Endodermal cell (in vitro differentiated cells): Measurements from ENCODE around the gene ACSS1. TPM values are rescaled to one million over a fixed set of nuclear protein-coding genes. Genes with fewer than 3 reads are reported as not detected.

Experiments used
- DNase-seq: peaks from one replicate; pipeline ENCODE4 v3.0.0-alpha.2; 2017
- H3K27ac ChIP-seq: 2 replicates; pipeline ENCODE4 v1.5.1; 2013; ENCODE audit warnings: mild to moderate bottlenecking, low read depth, low read length, moderate library complexity
- H3K27me3 ChIP-seq: 2 replicates; pipeline ENCODE4 v1.6.1; 2013; ENCODE audit warnings: mild to moderate bottlenecking, low read length, moderate library complexity; ENCODE audit not compliant: insufficient read depth, control insufficient read depth, poor library complexity, severe bottlenecking
- H3K36me3 ChIP-seq: 2 replicates; pipeline ENCODE4 v1.7.0; 2013; ENCODE audit warnings: mild to moderate bottlenecking, low read length, moderate library complexity; ENCODE audit not compliant: control insufficient read depth, insufficient read depth
- H3K4me1 ChIP-seq: one replicate; pipeline ENCODE4 v1.7.0; 2013; ENCODE audit warnings: low read length; ENCODE audit not compliant: control insufficient read depth, insufficient read depth
- H3K4me3 ChIP-seq: 2 replicates; pipeline ENCODE4 v1.5.1; 2013; ENCODE audit warnings: mild to moderate bottlenecking, low read length, moderate library complexity
- H3K9ac ChIP-seq: 2 replicates; pipeline ENCODE4 v1.6.1; 2013; ENCODE audit warnings: mild to moderate bottlenecking, low read length, moderate library complexity; ENCODE audit not compliant: poor library complexity, severe bottlenecking; ENCODE audit errors: extremely low read depth
- H3K9me3 ChIP-seq: 2 replicates; pipeline ENCODE4 v1.6.1; 2013; ENCODE audit warnings: mild to moderate bottlenecking, low read length, moderate library complexity; ENCODE audit not compliant: control insufficient read depth
- H3K27ac Mint-ChIP-seq: 2 replicates; pipeline ENCODE4 v1.8.0; 2020; ENCODE audit warnings: mixed read lengths
- H3K27me3 Mint-ChIP-seq: 2 replicates; pipeline ENCODE4 v1.8.0; 2021; ENCODE audit warnings: mild to moderate bottlenecking, mixed read lengths; ENCODE audit not compliant: insufficient read depth
- H3K36me3 Mint-ChIP-seq: 2 replicates; pipeline ENCODE4 v1.8.0; 2020; ENCODE audit warnings: low read depth, mixed read lengths
- H3K4me1 Mint-ChIP-seq: 2 replicates; pipeline ENCODE4 v1.8.0; 2020; ENCODE audit warnings: mixed read lengths
- H3K4me3 Mint-ChIP-seq: 2 replicates; pipeline ENCODE4 v1.8.0; 2020; ENCODE audit warnings: mild to moderate bottlenecking, moderate library complexity, mixed read lengths
- H3K9me3 Mint-ChIP-seq: 2 replicates; pipeline ENCODE4 v1.8.0; 2020; ENCODE audit warnings: mild to moderate bottlenecking, mixed read lengths
- WGBS, 2 experiments: methylation state at CpG; one replicate each; pipeline versions ENCODE4 v1.1.5 to v1.1.7; 2013; ENCODE audit warnings: missing lambda C conversion rate in 2 of 2, mixed read lengths in 1 of 2; ENCODE audit not compliant: insufficient coverage in 1 of 2, insufficient read length in 1 of 2; 5-methylcytosine and 5-hydroxymethylcytosine counted together
- total RNA-seq, 2 donors: library from RNA; stranded (reverse); fragmentation: NEBNext Ultra II Directional in 1 of 2; extraction: Animal tissue kit (Norgen Biotek cat#: 25700) in 1 of 2; gene quantifications; 2 replicates in 1 of 2; 3 replicates in 1 of 2; pipeline ENCODE4 v1.2.1, GENCODE V29; 2021
- TF ChIP-seq, protein P1 (sequence below): fragments of 200-600 bp; sonication (generic); conservative IDR thresholded peaks from 2 replicates; pipeline ENCODE4 v1.5.0; 2021; ENCODE audit warnings: antibody characterized with exemption, mild to moderate bottlenecking

ACSS1 gene
- total RNA-seq, 2 donors from 2014 or later, result 0.22 TPM; not detected in 1

DNA sequence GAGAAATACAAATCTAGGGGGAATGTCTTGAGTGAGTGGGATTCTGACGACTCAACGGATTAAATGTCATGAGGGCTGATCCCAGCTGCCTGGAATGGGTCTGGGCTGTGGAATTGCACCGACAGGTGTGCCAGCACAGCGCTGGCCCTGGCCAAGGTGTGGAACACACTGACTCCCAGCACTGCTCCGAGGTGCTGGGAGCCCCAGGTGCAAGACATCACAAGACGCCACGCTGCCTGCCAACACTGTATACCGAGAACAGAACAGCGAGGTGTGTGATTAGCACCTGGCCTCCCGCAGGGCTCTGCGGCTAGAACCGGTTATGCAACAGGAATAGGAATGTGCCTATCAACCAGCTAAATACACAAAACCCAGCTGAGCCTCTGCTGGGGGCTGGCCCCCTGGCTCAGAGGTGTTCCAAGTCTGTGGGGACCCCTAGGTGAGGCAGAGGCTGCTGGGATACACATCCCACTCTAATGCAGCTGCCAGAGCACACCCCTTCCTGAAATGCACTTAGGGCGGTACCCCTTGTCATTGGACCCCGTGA is 40.6 kb downstream of the ACSS1 start:
- H3K9me3 Mint-ChIP-seq, result no peaks in the 10 kb centered on the region
- H3K4me3 ChIP-seq, result no peak overlapping the region
- TF ChIP-seq, protein P1, sequence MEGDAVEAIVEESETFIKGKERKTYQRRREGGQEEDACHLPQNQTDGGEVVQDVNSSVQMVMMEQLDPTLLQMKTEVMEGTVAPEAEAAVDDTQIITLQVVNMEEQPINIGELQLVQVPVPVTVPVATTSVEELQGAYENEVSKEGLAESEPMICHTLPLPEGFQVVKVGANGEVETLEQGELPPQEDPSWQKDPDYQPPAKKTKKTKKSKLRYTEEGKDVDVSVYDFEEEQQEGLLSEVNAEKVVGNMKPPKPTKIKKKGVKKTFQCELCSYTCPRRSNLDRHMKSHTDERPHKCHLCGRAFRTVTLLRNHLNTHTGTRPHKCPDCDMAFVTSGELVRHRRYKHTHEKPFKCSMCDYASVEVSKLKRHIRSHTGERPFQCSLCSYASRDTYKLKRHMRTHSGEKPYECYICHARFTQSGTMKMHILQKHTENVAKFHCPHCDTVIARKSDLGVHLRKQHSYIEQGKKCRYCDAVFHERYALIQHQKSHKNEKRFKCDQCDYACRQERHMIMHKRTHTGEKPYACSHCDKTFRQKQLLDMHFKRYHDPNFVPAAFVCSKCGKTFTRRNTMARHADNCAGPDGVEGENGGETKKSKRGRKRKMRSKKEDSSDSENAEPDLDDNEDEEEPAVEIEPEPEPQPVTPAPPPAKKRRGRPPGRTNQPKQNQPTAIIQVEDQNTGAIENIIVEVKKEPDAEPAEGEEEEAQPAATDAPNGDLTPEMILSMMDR, result no peak
- peak overlapping the region; percentile 89 for H3K27ac Mint-ChIP-seq
- H3K9me3 ChIP-seq, result no peaks in the 10 kb centered on the region
- no peaks in the 10 kb centered on the region for H3K27me3 Mint-ChIP-seq
- H3K27me3 ChIP-seq, result no peaks in the 10 kb centered on the region
- no peaks in the 10 kb centered on the region for H3K36me3 Mint-ChIP-seq
- WGBS, 2 experiments, result 81 to 86% methylated on average over 4 to 14 of the region's 14 CpGs
- H3K4me3 Mint-ChIP-seq, result peak overlapping the region; percentile 17
- peak; percentile 90 for DNase-seq
- H3K4me1 ChIP-seq, result no peaks in the 10 kb centered on the region
- H3K36me3 ChIP-seq, result no peaks in the 10 kb centered on the region
- peaks cover 20% of the 10 kb centered on the region for H3K4me1 Mint-ChIP-seq
- H3K9ac ChIP-seq, result no peak overlapping the region
- no peak overlapping the region for H3K27ac ChIP-seq

DNA sequence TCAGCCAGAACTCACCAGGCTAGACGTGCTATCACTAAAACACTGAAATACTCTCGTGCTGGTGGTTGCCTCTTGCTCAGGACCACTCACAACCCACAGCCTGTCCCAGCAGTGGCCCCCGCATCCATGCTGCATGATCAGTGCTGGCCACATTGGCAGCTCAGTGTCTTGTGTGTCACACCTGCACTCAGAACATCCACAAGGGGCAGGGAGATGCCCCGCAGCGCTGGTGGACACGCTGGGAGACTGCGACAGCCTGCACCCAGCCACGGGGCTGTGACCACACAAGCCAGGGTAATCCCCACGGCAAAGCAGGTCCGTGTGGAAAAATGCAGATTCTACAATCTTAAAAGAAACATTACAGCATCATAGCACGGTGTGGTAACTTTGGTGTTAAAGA is 41.5 kb downstream of the ACSS1 start:
- no peaks in the 10 kb centered on the region for H3K36me3 Mint-ChIP-seq
- H3K9me3 Mint-ChIP-seq, result no peaks in the 10 kb centered on the region
- H3K27me3 Mint-ChIP-seq, result no peaks in the 10 kb centered on the region
- Histone ChIP-seq H3K9ac (no peak overlapping the region), H3K36me3 (no peaks in the 10 kb centered on the region), H3K9me3 (no peaks in the 10 kb centered on the region), H3K27ac (no peak overlapping the region), H3K27me3 (no peaks in the 10 kb centered on the region), H3K4me3 (no peak overlapping the region), H3K4me1 (no peaks in the 10 kb centered on the region)
- TF ChIP-seq, protein P1, result no peak
- 94 to 100% methylated on average over 3 to 11 of the region's 11 CpGs for WGBS, 2 experiments
- peak; percentile 44 for DNase-seq
- H3K4me1 Mint-ChIP-seq, result peaks cover 20% of the 10 kb centered on the region
- no peak overlapping the region for H3K27ac Mint-ChIP-seq
- H3K4me3 Mint-ChIP-seq, result no peak overlapping the region

DNA sequence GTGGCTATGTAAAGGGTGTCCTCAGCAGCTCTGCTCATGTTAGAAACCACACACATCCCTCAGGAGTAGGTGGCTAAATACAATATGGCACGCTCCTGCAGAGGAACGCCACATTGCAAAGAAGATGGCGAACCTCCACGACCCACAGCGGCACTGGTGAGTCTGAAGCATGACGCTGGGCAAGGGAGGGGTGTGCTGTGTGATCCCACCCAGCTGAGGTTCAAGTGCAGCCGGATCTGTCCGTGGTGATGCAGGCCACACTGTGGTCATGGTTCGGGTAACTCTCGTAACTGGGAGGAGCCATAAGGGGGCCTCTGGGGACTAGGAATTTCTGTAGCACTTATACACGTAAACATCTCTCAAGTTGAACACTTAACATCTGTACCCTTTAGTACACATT is 42.0 kb downstream of the ACSS1 start:
- H3K9me3 Mint-ChIP-seq, result no peaks in the 10 kb centered on the region
- H3K27me3 ChIP-seq, result no peaks in the 10 kb centered on the region
- H3K9me3 ChIP-seq, result no peaks in the 10 kb centered on the region
- no peaks in the 10 kb centered on the region for H3K27me3 Mint-ChIP-seq
- no peak overlapping the region for H3K27ac Mint-ChIP-seq
- no peak overlapping the region for H3K4me3 Mint-ChIP-seq
- no peaks in the 10 kb centered on the region for H3K36me3 ChIP-seq
- H3K4me3 ChIP-seq, result no peak overlapping the region
- no peaks in the 10 kb centered on the region for H3K36me3 Mint-ChIP-seq
- H3K9ac ChIP-seq, result no peak overlapping the region
- TF ChIP-seq, protein P1, result no peak
- no peaks in the 10 kb centered on the region for H3K4me1 ChIP-seq
- 87 to 96% methylated on average over 9 to 11 of the region's 11 CpGs for WGBS, 2 experiments
- peaks cover 20% of the 10 kb centered on the region for H3K4me1 Mint-ChIP-seq
- peak; percentile 38 for DNase-seq
- H3K27ac ChIP-seq, result no peak overlapping the region
